VCaP (cell line): ENCODE results near the gene PRSS23.
"Not testable (repeated sequence)": the region's sequence is repeated elsewhere in the genome, so short reads cannot be mapped to it uniquely, and the experiment has no call there.

Source experiments
- H3K27ac ChIP-seq: fragments of 450-650 bp; 2 replicates; pipeline ENCODE4 v1.5.1; 2017
- CTCF ChIP-seq: fragments of 450-650 bp; conservative IDR thresholded peaks from 2 replicates; pipeline ENCODE4 v1.5.1; 2017; ENCODE audit warnings: mild to moderate bottlenecking, moderate library complexity

Gene PRSS23

GRCh38 chr11:86765878-86766277 is 34.5 kb upstream of the PRSS23 start:
- no peak for TF ChIP-seq CTCF

GRCh38 chr11:86769219-86769618 is 31.1 kb upstream of the PRSS23 start:
- H3K27ac ChIP-seq: no peak overlapping the region
- no peak for TF ChIP-seq CTCF

More at GRCh38 chr11:86765878-86766277, 34.5 kb upstream of the PRSS23 start:
- H3K27ac ChIP-seq: no peak overlapping the region

- not testable (repeated sequence) for H3K27ac ChIP-seq
Observed at GRCh38 chr11:86770473-86771027, 29.8 kb upstream of the PRSS23 start.

- no peak overlapping the region for H3K27ac ChIP-seq
- no peak for TF ChIP-seq CTCF
Observed at GRCh38 chr11:86772999-86773398, 27.3 kb upstream of the PRSS23 start.

- no peak for TF ChIP-seq CTCF
- no peak overlapping the region for H3K27ac ChIP-seq
Observed at GRCh38 chr11:86773513-86774252, 26.7 kb upstream of the PRSS23 start.

- no peak for TF ChIP-seq CTCF
- no peak overlapping the region for H3K27ac ChIP-seq
Observed at GRCh38 chr11:86774417-86774816, 25.9 kb upstream of the PRSS23 start.

GRCh38 chr11:86775361-86775760 is 25.0 kb upstream of the PRSS23 start:
- TF ChIP-seq CTCF: no peak
- H3K27ac ChIP-seq: no peak overlapping the region

GRCh38 chr11:86781546-86781945 is 18.8 kb upstream of the PRSS23 start:
- TF ChIP-seq CTCF: no peak

More at GRCh38 chr11:86781546-86781945, 18.8 kb upstream of the PRSS23 start:
- no peak overlapping the region for H3K27ac ChIP-seq
